ENCODE results near the gene ZNF578.
"Not testable (repeated sequence)": the region's sequence is repeated elsewhere in the genome, so short reads cannot be mapped to it uniquely, and the experiment has no call there.

Gene ZNF578

DNA sequence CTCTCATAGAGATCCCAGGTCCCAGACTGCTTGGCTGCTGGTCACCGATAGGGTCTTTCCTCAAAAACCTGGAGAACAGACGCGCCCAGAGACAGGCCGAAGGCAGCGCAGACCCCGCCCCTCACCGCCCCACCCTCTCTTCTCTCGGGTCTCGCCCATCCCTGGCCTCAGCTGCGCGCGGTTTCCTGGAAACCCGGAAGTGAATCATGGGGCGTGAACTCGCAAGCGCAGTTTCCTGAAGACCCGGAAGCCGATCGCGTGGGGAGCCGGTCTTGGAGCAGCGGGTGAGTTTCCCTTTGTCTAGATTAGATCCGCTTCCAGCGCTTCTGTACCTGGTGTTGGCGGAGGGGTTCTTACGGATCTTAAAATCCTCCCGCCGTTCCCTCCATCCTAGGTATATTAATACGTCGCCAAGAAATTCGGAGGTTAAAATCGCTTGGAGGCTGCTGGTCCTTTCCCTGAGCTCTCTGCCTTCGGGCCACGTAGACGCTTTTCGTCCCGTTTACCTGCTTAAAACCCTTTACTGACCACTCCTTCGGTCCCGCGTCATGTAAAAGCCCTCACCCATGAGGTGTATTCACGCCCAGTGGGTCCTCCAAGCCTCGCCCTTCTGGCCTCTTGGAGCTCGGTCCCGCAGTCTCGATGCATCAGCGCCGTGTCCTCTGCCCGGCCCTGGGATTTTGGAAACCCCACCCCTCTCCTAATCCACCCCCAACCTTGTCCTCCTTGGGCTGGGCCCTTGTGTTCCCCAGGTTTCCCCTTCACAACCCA lies at the start of gene ZNF578:
ZNF578 (plus strand) TSS at position 230 of the 771 bp plus-strand sequence. CDS start 48,293 bp downstream, outside the sequence.
- peak; percentile 17 for DNase-seq

DNA sequence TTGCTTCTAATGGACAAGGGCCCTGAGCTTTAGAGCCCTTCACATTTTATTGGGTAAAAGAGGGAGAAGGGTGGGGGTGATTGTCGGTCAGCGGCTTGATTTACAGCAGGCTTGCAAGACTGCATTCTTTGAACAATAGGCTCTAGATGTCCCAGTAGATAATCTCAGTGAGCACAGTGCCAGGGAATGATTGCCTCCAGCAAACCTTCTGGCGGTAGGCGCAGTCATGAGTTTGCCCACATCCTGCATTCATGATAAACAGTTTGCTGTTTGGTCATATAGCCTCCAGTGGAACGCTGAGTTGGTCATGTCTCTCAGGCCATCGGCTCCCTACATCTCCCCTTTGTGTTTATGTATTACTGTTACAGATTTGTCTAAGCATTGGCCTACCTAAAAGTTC lies 43.1 kb upstream of the ZNF578 start:
- DNase-seq: no peak

DNA sequence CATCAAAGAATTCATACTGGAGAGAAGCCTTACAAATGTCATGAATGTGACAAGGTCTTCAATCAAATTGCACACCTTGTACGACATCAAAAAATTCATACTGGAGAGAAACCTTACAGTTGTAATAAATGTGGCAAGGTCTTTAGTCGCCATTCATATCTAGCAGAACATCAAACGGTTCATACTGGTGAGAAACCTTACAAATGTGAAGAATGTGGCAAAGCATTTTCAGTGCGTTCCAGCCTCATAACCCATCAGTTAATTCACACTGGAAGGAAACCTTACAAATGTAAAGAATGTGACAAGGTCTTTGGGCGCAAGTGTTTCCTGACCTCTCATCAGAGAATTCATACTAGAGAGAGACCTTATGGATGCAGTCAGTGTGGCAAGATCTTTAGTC lies 37.6 kb upstream of the ZNF578 start:
- DNase-seq: no peak

DNA sequence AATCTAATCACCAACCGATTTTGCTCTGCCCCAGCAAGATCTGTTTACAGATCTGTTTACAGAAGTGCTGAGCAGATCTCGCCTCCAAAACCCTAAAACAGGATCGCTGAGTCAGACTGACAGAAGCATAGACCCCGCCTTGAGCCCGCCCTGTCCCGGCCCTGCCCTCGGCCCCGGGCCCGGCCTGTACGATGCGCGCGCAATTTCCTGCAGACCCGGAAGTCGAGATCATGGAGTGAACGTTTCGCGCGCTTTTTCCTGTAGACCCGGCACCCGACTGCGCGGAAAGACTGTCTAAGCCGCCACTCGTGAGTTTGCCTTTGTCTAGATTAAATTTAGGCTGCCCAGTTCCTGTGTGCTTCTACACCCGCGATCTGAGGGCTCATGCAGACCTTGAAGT lies 24.4 kb upstream of the ZNF578 start, which contains the start of gene ZNF534:
ZNF534 (plus strand) TSS at position 212 of the 400 bp plus-strand sequence. CDS start 2,327 bp downstream, outside the sequence.
- DNase-seq: no peak

DNA sequence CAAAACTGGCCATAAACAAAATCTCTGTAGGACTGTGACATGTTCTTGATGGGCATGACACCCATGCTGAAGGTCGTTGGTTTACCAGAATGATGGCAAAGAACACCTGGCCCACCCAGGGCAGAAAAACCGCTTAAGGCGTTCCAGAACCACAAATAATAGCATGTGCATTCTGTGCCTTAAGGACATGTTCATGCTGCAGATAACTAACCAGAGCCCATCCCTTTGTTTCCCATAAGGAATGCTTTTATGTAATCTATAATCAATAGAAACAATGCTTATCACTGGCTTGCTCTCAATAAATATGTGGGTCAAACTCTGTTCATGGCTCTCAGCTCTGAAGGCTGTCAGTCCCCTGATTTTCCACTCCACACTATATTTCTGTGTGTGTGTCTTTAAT lies 11.2 kb upstream of the ZNF578 start:
- DNase-seq: no peak

DNA sequence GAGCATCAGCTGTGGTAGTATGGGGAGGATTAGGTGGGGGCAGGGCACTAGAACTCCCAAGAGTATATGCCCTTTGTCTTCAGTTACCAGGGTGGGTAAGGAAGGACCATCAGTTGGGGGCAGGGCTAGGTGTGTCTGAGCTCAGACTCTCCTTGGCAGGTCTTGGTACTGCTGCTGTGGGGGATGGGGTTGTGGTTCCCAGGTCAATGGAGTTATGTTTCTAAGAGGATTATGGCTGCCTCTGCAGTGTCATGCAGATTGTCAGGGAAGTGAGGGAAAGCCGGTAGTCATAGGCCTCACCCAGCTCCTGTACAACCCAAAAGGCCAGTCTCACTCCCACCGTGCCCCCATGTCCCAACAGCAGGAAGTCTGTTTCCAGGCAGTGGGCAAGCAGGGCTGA lies 8.8 kb upstream of the ZNF578 start:
- DNase-seq: no peak

DNA sequence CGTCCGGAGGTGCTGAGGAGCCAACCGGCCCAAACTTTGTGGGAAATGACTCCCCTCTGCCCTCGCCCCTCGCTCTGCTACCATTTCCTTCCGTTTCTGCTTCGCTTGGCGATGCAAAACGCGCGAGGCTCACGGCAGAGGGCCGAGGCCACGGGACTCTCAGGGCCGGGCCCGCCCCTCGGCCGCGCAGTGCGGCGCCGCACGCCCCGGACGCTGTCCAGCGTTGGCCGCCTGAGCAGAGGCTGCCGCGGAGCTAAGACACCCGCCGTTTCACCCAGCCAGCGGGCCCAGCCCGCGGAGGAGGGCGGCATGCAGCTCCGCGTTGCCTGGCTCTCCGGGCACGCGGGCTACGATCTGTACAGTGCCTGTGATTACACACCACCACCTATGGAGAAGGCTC lies 2.1 kb upstream of the ZNF578 start:
- no peak for DNase-seq

DNA sequence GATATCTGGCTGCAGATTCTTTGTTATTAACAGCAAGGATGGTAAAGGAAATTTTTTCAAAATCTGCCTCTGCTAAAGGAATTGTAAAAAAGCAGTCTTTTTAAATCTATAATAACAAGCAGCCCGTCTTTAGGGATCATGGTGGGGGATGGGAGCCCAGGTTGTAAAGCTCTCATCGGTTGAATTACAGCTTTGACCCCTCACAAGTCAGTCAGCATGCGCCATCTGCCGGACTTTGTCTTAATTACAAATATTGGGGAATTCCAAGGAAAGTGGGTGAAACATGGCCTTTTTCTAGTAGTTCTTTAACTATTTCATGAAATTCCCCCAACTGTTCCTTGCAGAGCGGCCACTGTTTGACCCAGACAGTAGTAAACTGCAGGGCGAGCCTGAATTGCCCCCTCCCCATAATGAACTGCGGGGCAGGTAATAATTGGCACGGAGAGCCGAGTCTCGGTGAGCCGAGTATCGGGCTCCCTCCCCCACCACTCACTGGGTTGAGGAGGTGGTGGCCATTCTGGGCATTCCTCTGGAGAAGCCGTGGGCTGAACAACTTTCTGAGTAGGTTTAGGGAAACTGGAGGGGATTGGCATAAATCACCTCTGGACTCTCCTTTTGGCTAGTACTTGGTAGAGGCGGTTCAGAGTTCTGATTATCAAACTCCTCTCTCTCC lies 11.6 kb downstream of the ZNF578 start:
- no peak for DNase-seq

DNA sequence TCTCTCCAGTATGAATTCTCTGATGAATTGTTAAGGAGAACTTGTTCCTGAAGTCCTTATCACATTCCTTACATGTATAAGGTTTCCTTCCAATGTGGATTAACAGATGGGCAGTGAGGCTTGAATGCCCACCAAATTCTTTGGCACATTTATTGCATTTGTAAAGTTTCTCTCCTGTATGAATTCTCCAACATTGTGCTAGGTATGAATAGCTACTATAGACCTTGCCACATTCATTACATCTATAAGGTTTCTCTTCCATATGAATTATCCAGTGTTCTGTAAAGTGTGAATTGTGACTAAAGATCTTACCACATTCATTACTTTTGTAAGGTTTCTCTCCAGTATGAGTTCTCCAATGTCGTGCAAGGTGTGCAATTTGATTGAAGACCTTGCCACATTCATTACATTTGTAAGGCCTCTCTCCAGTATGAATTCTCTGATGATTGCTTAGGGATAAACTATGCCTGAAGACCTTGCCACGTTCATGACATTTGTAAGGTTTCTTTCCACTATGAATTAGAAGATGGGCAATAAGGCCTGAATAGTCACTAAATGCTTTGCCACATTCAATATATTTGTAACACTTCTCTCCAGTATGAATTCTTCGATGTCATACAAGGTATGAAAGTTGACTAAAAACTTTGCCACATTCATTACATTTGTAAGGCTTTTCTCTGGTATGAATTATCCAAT lies 20.4 kb downstream of the ZNF578 start:
- no peak for DNase-seq

DNA sequence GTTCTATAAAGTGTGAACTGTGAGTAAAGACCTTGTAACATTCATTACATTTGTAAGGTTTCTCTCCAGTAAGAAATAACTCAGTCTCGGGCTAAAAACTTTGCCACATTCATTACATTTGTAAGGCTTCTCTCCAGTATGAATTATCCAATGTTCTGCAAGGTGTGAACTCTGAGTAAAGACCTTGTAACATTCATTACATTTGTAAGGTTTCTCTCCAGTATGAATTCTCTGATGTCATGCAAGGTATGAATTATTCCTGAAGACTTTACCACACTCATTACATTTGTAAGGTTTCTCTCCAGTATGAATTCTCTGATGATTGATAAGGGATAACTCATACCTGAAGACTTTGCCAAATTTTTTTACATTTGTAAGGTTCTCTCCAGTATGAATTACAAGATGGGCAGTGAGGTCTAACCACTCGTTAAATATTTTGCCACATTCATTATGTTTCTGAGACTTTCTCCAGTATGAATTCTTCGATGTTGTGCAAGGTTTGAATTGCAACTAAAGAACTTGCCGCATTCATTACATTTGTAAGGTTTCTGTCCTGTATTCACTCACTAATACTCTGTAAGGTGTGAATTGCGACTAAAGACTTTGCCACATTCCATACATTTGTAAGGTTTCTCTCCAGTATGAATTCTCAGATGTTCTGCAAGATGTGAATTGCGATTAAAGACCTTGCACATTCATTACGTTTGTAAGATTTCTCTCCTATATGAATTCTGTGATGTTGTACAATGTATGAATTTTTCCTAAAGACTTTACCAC lies 21.2 kb downstream of the ZNF578 start:
- no peak for DNase-seq

DNA sequence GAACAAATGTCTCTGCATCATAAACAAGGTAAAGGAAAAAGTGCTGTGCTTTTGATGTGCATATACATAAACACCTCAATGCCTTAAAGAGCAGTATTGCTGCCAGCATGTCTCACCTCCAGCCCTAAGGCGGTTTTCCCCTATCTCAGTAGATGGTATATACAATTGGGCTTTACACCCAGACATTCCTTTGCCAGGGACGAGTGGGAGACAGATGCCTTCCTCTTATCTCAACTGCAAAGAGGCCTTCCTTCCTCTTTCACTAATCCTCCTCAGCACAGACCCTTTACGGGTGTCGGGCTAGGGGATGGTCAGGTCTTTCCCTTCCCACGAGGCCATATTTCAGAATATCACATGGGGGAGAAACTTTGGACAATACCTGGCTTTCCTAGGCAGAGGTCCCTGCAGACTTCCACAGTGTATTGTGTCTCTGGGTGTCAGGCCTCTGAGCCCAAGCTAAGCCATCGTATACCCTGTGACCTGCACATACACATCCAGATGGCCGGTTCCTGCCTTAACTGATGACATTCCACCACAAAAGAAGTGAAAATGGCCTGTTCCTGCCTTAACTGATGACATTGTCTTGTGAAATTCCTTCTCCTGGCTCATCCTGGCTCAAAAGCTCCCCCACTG lies 30.9 kb downstream of the ZNF578 start:
- not testable (repeated sequence) for DNase-seq

DNA sequence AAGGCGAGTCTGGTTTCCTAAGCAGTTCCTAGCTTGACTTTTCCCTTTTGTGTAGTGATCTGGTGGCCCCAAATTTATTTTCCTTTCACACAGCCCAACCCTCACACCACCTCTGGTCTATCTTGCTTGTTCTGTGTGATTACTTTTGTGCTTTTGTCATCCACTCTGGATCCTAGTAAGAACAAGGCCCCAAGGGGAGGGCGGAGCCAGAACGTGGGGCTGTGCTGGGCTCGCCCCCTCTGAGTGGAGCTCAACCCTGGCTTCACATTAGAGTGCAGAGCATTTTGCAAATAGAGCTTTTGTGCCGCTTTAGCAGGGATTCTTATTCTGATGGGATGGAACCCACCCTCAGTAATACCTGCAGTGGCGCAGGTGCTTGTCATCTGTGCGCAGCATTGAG lies 31.7 kb downstream of the ZNF578 start:
- not testable (repeated sequence) for DNase-seq

DNA sequence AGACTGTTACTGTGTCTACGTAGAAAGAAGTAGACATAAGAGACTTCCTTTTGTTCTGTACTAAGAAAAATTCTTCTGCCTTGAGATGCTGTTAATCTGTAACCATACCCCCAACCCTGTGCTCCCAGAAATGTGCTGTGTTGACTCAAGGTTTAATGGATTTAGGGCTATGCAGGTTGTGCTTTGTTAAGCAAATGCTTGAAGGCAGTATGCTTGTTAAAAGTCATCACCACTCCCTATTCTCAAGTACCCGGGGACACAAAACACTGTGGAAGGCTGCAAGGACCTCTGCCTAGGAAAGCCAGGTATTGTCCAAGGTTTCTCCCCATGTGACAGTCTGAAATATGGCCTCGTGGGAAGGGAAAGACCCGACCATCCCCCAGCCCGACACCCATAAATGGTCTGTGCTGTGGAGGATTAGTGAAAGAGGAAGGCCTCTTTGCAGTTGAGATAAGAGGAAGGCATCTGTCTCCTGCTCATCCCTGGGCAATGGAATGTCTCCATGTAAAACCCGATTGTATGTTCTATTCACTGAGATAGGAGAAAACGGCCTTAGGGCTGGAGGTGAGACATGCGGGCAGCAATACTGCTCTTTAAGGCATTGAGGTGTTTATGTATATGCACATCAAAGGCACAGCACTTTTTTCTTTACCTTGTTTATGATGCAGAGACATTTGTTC lies 32.3 kb downstream of the ZNF578 start:
- DNase-seq: not testable (repeated sequence)

DNA sequence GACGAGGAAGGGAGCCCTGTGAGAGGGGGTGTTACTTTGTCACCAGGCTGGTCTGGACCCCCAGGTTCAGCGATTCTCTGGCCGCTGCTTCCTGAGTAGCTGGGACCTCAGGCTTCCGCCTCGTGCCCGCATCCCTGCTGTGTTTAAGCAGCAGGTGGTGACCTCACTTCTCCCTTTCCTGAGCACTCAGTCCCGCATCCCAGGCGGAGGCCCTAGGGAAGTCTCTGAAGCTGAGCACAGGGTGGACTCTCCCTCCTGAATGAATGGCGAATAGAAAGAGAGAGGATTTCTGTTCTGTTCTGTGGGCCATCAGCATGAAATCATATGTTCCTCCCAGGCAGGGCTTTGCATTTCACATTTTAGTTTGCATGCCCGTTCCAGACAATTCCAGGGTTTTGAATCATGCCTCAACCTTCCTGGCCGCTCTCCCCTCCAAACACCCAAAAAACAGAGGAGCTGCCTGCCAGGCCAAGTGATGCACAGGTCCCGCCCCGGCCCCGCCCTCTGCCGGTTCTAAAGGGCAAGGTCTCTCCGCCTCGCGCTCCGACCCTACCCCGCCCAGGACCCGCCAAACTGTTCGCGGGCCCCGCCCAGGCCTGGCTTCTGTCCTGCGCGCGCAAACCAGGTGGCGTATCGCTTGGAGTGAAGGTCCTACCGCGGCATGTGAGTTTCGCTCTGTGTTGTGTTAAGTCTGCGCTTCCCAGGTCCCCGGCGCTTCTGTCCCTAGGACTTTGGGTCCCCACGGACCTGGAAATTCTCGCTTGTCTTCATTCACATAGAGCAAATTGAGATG lies 39.0 kb downstream of the ZNF578 start:
- no peak for DNase-seq

DNA sequence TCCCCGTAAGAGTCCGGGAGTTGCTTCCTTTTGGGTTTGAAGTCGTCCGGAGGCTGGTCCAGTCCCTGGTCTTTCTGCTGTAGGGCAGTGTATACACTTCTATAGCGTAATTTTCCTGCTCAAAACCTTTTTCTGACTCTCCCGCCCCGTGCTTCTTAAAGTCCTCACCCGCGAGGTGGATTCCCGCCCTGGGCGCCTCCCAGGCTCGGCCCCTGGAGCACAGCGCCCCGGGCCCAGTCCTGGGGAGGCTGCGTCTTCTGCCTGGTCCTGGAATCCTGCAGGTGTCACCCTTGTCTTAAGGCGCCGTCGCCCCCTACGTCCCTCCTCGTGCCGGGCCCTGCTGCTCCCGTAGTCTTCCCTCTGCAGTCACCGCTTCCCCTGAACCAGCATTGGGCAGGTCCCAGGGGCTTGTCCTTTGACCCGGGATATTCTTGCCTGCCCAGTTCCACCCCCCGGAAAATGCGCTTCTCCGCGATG lies 39.7 kb downstream of the ZNF578 start:
- DNase-seq: no peak

DNA sequence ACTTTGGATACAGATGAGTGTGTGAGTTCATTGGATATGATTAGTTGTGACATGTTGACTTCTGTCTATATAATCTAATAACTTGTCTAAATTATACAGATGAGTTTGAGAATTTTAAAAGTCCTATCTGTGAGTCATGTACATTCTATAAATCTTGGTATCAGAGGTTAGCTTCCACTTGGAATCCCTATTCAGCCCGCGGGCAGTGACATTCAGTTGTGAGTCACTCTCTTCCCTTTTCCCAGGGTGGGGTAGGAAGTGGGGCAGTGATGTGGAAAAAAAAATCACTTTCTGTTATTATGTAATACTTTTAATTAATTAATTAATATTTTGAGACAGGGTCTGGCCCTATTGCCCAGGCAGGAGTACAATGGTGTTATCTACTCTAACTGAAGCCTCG lies 41.2 kb downstream of the ZNF578 start:
- DNase-seq: no peak

DNA sequence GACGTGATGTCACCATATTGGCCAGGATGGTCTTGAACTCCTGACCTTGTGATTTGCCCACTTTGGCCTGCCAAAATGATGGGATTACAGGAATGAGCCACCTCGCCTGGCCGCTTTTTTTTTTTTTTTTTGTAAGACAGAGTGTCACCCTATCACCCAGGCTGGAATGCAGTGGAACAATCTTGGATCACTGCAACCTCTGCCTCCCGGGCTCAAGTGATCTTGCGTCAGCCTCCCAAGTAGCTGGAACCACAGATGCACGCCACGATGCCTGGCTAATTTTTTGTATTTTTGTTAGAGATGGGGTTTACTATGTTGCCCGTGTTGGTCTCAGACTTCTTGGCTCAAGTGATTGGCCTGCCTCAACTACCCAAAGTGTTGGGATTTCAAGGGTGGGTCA lies 45.2 kb downstream of the ZNF578 start:
- DNase-seq: no peak

DNA sequence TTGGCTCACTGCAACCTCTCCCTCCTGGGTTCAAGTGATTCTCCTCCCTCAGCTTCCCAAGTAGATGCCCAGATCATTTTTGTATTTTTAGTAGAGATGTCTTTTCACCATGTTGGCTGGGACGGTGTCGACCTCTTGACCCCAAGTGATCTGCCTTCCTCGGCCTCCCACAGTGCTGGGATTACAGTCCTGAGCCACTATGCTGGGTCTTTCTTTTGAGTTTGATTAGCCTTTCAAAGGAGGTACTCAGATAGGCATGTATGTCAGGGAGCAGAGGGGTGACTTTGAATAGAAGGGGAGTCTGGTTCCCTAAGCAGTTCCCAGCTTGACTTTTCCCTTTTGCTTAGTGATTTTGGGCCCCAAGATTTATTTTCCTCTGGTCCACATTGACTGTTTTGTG lies 47.1 kb downstream of the ZNF578 start:
- not testable (repeated sequence) for DNase-seq

DNA sequence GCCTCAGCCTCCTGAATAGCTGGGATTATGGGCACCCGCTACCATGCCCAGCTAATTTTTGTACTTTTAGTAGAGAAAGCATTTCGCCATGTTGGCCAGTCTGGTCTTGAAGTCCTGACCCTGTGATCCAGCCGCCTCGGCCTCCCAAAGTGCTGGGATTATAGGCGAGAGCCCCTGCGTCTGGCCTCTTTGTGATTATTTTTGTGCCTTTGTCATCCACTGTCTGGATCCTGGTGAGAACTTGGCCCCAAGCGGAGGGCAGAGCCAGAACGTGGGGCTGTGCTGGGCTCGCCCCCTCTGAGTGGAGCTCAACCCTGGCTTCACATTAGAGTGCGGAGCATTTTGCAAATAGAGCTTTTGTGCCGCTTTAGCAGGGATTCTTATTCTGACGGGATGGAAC lies 47.6 kb downstream of the ZNF578 start:
- not testable (repeated sequence) for DNase-seq

DNA sequence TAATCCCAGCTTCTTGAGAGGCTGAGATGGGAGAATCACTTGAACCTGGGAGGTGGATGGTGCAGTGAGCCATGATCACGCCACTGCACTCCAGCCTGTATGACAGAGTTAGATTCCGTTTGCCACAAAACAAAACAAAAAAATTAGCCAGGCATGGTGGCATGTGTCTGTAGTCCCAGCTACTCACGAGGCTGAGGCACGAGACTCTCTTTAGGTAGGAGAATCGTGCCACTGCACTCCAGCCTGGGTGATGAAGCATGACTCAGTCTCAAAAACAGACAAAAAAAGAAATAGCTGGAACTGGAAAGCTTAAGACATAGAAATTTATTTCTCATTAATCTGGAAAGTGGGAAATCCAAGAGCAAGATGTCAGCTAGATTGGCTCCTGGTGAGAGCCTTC lies 53.9 kb downstream of the ZNF578 start:
- DNase-seq: no peak

DNA sequence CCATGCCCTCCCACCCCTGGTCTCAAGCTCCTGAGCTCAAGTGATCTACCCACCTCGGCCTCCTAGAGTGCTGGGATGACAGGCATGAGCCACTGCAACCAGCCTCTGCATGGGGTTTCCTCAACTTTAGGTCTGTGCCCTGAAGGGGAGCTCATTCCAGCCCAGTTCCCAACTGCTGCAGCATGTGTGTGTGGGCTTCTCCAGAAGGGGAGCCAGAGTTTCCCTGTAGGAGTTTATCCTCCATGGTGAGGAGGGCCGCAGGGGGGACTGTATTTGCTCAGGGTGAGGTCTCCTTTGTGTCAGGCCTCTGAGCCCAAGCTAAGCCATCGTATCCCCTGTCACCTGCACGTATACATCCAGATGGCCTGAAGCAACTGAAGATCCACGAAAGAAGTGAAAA lies 62.8 kb downstream of the ZNF578 start:
- no peak for DNase-seq

Data from cortex of kidney (tissue), 1 donor.